ENCODE results near the gene ROBO1.

The ROBO1 gene

GRCh38 chr3:79233431-79234060, 534.3 kb downstream of the ROBO1 start:
- peaks cover 31% of the 10 kb centered on the region for H3K9me3 Mint-ChIP-seq (ENCODE audit: low read depth)
- no peaks in the 10 kb centered on the region for H3K27me3 Mint-ChIP-seq
- no peak overlapping the region for H3K4me3 Mint-ChIP-seq
- no peaks in the 10 kb centered on the region for H3K4me1 Mint-ChIP-seq (ENCODE audit: low read depth)
- H3K27ac Mint-ChIP-seq = no peak overlapping the region
- H3K36me3 Mint-ChIP-seq = no peaks in the 10 kb centered on the region

GRCh38 chr3:79230266-79230665, 537.5 kb downstream of the ROBO1 start:
- H3K36me3 Mint-ChIP-seq = no peaks in the 10 kb centered on the region
- no peaks in the 10 kb centered on the region for H3K4me1 Mint-ChIP-seq (ENCODE audit: low read depth)
- no peaks in the 10 kb centered on the region for H3K27me3 Mint-ChIP-seq
- H3K27ac Mint-ChIP-seq = no peak overlapping the region
- H3K4me3 Mint-ChIP-seq = no peak overlapping the region
- H3K9me3 Mint-ChIP-seq (ENCODE audit: low read depth) = peaks cover 19% of the 10 kb centered on the region

GRCh38 chr3:79217096-79217495, 550.7 kb downstream of the ROBO1 start:
- H3K27me3 Mint-ChIP-seq = no peaks in the 10 kb centered on the region
- H3K36me3 Mint-ChIP-seq = no peaks in the 10 kb centered on the region
- H3K27ac Mint-ChIP-seq = no peak overlapping the region
- peaks cover 9% of the 10 kb centered on the region for H3K9me3 Mint-ChIP-seq (ENCODE audit: low read depth)
- no peaks in the 10 kb centered on the region for H3K4me1 Mint-ChIP-seq (ENCODE audit: low read depth)
- no peak overlapping the region for H3K4me3 Mint-ChIP-seq

GRCh38 chr3:79215286-79215685, 552.5 kb downstream of the ROBO1 start:
- Mint-ChIP-seq H3K27me3 (no peaks in the 10 kb centered on the region), H3K4me3 (no peak overlapping the region), H3K9me3 (ENCODE audit: low read depth) (peaks cover 12% of the 10 kb centered on the region), H3K4me1 (ENCODE audit: low read depth) (no peaks in the 10 kb centered on the region), H3K36me3 (no peaks in the 10 kb centered on the region), H3K27ac (no peak overlapping the region)

GRCh38 chr3:79211586-79212359, 556.0 kb downstream of the ROBO1 start:
- H3K27ac Mint-ChIP-seq = no peak overlapping the region
- H3K4me3 Mint-ChIP-seq = no peak overlapping the region
- peaks cover 3% of the 10 kb centered on the region for H3K9me3 Mint-ChIP-seq (ENCODE audit: low read depth)
- H3K4me1 Mint-ChIP-seq (ENCODE audit: low read depth) = no peaks in the 10 kb centered on the region
- H3K27me3 Mint-ChIP-seq = no peaks in the 10 kb centered on the region
- no peaks in the 10 kb centered on the region for H3K36me3 Mint-ChIP-seq

- Mint-ChIP-seq H3K27me3 (no peaks in the 10 kb centered on the region), H3K9me3 (ENCODE audit: low read depth) (peaks cover 7% of the 10 kb centered on the region), H3K4me3 (no peak overlapping the region), H3K36me3 (no peaks in the 10 kb centered on the region), H3K27ac (no peak overlapping the region), H3K4me1 (ENCODE audit: low read depth) (no peaks in the 10 kb centered on the region)
These were observed 563.4 kb downstream of the ROBO1 start for GRCh38 chr3:79204351-79204750.

- Mint-ChIP-seq H3K27ac (no peak overlapping the region), H3K4me3 (no peak overlapping the region), H3K27me3 (no peaks in the 10 kb centered on the region), H3K9me3 (ENCODE audit: low read depth) (peaks cover 7% of the 10 kb centered on the region), H3K36me3 (no peaks in the 10 kb centered on the region), H3K4me1 (ENCODE audit: low read depth) (no peaks in the 10 kb centered on the region)
These were observed 564.7 kb downstream of the ROBO1 start for GRCh38 chr3:79203144-79203519.

- Mint-ChIP-seq H3K4me1 (ENCODE audit: low read depth) (no peaks in the 10 kb centered on the region), H3K4me3 (no peak overlapping the region), H3K36me3 (no peaks in the 10 kb centered on the region), H3K27ac (no peak overlapping the region), H3K9me3 (ENCODE audit: low read depth) (peaks cover 7% of the 10 kb centered on the region), H3K27me3 (no peaks in the 10 kb centered on the region)
These were observed 565.2 kb downstream of the ROBO1 start for GRCh38 chr3:79202471-79203143.

GRCh38 chr3:79200456-79200855, 567.3 kb downstream of the ROBO1 start:
- Mint-ChIP-seq H3K36me3 (no peaks in the 10 kb centered on the region), H3K9me3 (ENCODE audit: low read depth) (peaks cover 14% of the 10 kb centered on the region), H3K27ac (no peak overlapping the region), H3K4me1 (ENCODE audit: low read depth) (no peaks in the 10 kb centered on the region), H3K27me3 (no peaks in the 10 kb centered on the region), H3K4me3 (no peak overlapping the region)

- no peaks in the 10 kb centered on the region for H3K27me3 Mint-ChIP-seq
- H3K9me3 Mint-ChIP-seq (ENCODE audit: low read depth) = peaks cover 14% of the 10 kb centered on the region
- H3K4me1 Mint-ChIP-seq (ENCODE audit: low read depth) = no peaks in the 10 kb centered on the region
- H3K36me3 Mint-ChIP-seq = no peaks in the 10 kb centered on the region
- no peak overlapping the region for H3K27ac Mint-ChIP-seq
- no peak overlapping the region for H3K4me3 Mint-ChIP-seq
These were observed 567.8 kb downstream of the ROBO1 start for GRCh38 chr3:79199966-79200365.

- no peaks in the 10 kb centered on the region for H3K36me3 Mint-ChIP-seq
- H3K4me3 Mint-ChIP-seq = no peak overlapping the region
- H3K9me3 Mint-ChIP-seq (ENCODE audit: low read depth) = peaks cover 6% of the 10 kb centered on the region
- no peaks in the 10 kb centered on the region for H3K4me1 Mint-ChIP-seq (ENCODE audit: low read depth)
- no peaks in the 10 kb centered on the region for H3K27me3 Mint-ChIP-seq
- no peak overlapping the region for H3K27ac Mint-ChIP-seq
These were observed 580.4 kb downstream of the ROBO1 start for GRCh38 chr3:79187426-79187825.

- Mint-ChIP-seq H3K27me3 (no peaks in the 10 kb centered on the region), H3K4me3 (no peak overlapping the region), H3K27ac (no peak overlapping the region), H3K4me1 (ENCODE audit: low read depth) (no peaks in the 10 kb centered on the region), H3K9me3 (ENCODE audit: low read depth) (peaks cover 6% of the 10 kb centered on the region), H3K36me3 (no peaks in the 10 kb centered on the region)
These were observed 583.5 kb downstream of the ROBO1 start for GRCh38 chr3:79184251-79184650.

- Mint-ChIP-seq H3K4me1 (ENCODE audit: low read depth) (no peaks in the 10 kb centered on the region), H3K9me3 (ENCODE audit: low read depth) (peaks cover 6% of the 10 kb centered on the region), H3K27me3 (no peaks in the 10 kb centered on the region), H3K4me3 (no peak overlapping the region), H3K36me3 (no peaks in the 10 kb centered on the region), H3K27ac (no peak overlapping the region)
These were observed 584.3 kb downstream of the ROBO1 start for GRCh38 chr3:79183496-79183895.

GRCh38 chr3:79178471-79179180, 589.2 kb downstream of the ROBO1 start:
- no peak overlapping the region for H3K27ac Mint-ChIP-seq
- H3K27me3 Mint-ChIP-seq = no peaks in the 10 kb centered on the region
- H3K4me1 Mint-ChIP-seq (ENCODE audit: low read depth) = no peaks in the 10 kb centered on the region
- no peak overlapping the region for H3K4me3 Mint-ChIP-seq
- peaks cover 8% of the 10 kb centered on the region for H3K9me3 Mint-ChIP-seq (ENCODE audit: low read depth)
- H3K36me3 Mint-ChIP-seq = no peaks in the 10 kb centered on the region

GRCh38 chr3:79175870-79176269, 591.9 kb downstream of the ROBO1 start:
- Mint-ChIP-seq H3K9me3 (ENCODE audit: low read depth) (peaks cover 8% of the 10 kb centered on the region), H3K4me3 (no peak overlapping the region), H3K27ac (no peak overlapping the region), H3K27me3 (no peaks in the 10 kb centered on the region), H3K4me1 (ENCODE audit: low read depth) (no peaks in the 10 kb centered on the region), H3K36me3 (no peaks in the 10 kb centered on the region)
